IMR-90 (cell line): ENCODE data around the gene NRG4.
"Not testable (repeated sequence)": the region's sequence is repeated elsewhere in the genome, so short reads cannot be mapped to it uniquely, and the experiment has no call there.

ENCODE experiments used
- FOS ChIP-seq: fragments of 150-350 bp; IDR thresholded peaks from 2 replicates; pipeline ENCODE4 v1.6.1; 2016; ENCODE audit warnings: low read depth, low read length
- MAFK ChIP-seq: IDR thresholded peaks from 2 replicates; pipeline ENCODE4 v1.6.1; 2012; ENCODE audit warnings: low read depth, low read length, improper control_type of control experiment
- MAZ ChIP-seq: IDR thresholded peaks from 2 replicates; pipeline ENCODE4 v1.6.1; 2012; ENCODE audit warnings: low read depth, mild to moderate bottlenecking, low read length, improper control_type of control experiment, moderate library complexity, borderline replicate concordance
- MXI1 ChIP-seq: IDR thresholded peaks from 2 replicates; pipeline ENCODE4 v1.6.1; 2012; ENCODE audit warnings: low read depth, mild to moderate bottlenecking, low read length, moderate library complexity, borderline replicate concordance
- POLR2A ChIP-seq: IDR thresholded peaks from 2 replicates; pipeline ENCODE4 v1.6.1; 2012; ENCODE audit warnings: mild to moderate bottlenecking, low read depth, low read length
- RCOR1 ChIP-seq: IDR thresholded peaks from 2 replicates; pipeline ENCODE4 v1.6.1; 2012; ENCODE audit warnings: mild to moderate bottlenecking, low read length, improper control_type of control experiment; ENCODE audit not compliant: insufficient replicate concordance
- RFX5 ChIP-seq: IDR thresholded peaks from 2 replicates; pipeline ENCODE4 v1.8.0; 2012; ENCODE audit warnings: low read depth, mild to moderate bottlenecking, low read length, moderate library complexity
- SMC3 ChIP-seq: fragments of 150-350 bp; IDR thresholded peaks from 2 replicates; pipeline ENCODE4 v1.6.1; 2016; ENCODE audit warnings: low read depth, mild to moderate bottlenecking, antibody characterized with exemption, low read length, moderate library complexity
- TF ChIP-seq, protein P1 (sequence below): conservative IDR thresholded peaks from 2 replicates; pipeline ENCODE4 v1.5.1; 2012; ENCODE audit warnings: mild to moderate bottlenecking, low read depth, low read length, improper control_type of control experiment
- TF ChIP-seq, protein P2 (sequence below): fragments of 150-350 bp; IDR thresholded peaks from 2 replicates; pipeline ENCODE4 v1.6.1; 2017; ENCODE audit warnings: mild to moderate bottlenecking, antibody characterized with exemption, low read length, low read depth

DNA sequence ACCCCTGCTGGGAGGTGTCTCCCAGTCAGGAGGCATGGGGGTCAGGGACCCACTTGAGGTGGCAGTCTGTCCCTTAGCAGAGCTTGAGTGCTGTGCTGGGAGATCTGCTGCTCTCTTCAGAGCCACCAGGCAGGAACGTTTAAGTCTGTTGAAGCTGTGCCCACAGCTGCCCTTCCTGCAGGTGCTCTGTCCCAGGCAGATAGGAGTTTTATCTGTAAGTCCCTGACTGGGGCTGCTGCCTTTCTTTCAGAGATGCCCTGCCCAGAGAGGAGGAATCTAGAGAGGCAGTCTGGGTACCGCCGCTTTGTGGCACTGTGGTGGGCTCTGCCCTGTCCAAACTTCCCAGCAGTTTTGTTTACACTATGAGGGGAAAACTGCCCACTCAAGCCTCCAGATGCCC, 35.5 kb downstream of the NRG4 start:
- TF ChIP-seq, protein P1, sequence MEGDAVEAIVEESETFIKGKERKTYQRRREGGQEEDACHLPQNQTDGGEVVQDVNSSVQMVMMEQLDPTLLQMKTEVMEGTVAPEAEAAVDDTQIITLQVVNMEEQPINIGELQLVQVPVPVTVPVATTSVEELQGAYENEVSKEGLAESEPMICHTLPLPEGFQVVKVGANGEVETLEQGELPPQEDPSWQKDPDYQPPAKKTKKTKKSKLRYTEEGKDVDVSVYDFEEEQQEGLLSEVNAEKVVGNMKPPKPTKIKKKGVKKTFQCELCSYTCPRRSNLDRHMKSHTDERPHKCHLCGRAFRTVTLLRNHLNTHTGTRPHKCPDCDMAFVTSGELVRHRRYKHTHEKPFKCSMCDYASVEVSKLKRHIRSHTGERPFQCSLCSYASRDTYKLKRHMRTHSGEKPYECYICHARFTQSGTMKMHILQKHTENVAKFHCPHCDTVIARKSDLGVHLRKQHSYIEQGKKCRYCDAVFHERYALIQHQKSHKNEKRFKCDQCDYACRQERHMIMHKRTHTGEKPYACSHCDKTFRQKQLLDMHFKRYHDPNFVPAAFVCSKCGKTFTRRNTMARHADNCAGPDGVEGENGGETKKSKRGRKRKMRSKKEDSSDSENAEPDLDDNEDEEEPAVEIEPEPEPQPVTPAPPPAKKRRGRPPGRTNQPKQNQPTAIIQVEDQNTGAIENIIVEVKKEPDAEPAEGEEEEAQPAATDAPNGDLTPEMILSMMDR: not testable (repeated sequence)
- not testable (repeated sequence) for TF ChIP-seq POLR2A, RFX5, SMC3, RCOR1, MXI1, FOS, MAZ, MAFK
- TF ChIP-seq, protein P2, sequence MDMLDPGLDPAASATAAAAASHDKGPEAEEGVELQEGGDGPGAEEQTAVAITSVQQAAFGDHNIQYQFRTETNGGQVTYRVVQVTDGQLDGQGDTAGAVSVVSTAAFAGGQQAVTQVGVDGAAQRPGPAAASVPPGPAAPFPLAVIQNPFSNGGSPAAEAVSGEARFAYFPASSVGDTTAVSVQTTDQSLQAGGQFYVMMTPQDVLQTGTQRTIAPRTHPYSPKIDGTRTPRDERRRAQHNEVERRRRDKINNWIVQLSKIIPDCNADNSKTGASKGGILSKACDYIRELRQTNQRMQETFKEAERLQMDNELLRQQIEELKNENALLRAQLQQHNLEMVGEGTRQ: not testable (repeated sequence)
